GM18858 (cell line): ENCODE measurements around the gene RRP15.

ENCODE experiments used
- ATAC-seq: cut with Tn5 transposase; IDR thresholded peaks from one replicate; pipeline ENCODE4 v1.9.1; 2021; ENCODE audit not compliant: unreplicated experiment

RRP15 gene

GRCh38 chr1:218336328-218336727 lies 51.2 kb downstream of the RRP15 start:
- no peak for ATAC-seq

GRCh38 chr1:218339267-218339831 lies 54.3 kb downstream of the RRP15 start:
- ATAC-seq: no peak

GRCh38 chr1:218341325-218341724 lies 56.2 kb downstream of the RRP15 start:
- no peak for ATAC-seq

GRCh38 chr1:218342091-218342490 lies 57.0 kb downstream of the RRP15 start:
- ATAC-seq: no peak

- peak; percentile 36 for ATAC-seq
Observed at GRCh38 chr1:218344814-218345672, 60.0 kb downstream of the RRP15 start, which contains the start of gene TGFB2. TSS of gene TGFB2 (plus strand) at chr1:218345336. CDS start at chr1:218346702, 1,366 bp downstream.

- ATAC-seq: peak; percentile 49
Observed at GRCh38 chr1:218345673-218346390, 60.7 kb downstream of the RRP15 start.

- no peak for ATAC-seq
Observed at GRCh38 chr1:218346391-218347204, 61.5 kb downstream of the RRP15 start.

GRCh38 chr1:218347336-218347722 lies 62.2 kb downstream of the RRP15 start:
- no peak for ATAC-seq

GRCh38 chr1:218347723-218348627 lies 62.9 kb downstream of the RRP15 start:
- no peak for ATAC-seq

GRCh38 chr1:218348628-218349071 lies 63.6 kb downstream of the RRP15 start:
- no peak for ATAC-seq

GRCh38 chr1:218349348-218350034 lies 64.4 kb downstream of the RRP15 start:
- no peak for ATAC-seq

- no peak for ATAC-seq
Observed at GRCh38 chr1:218350035-218350525, 65.0 kb downstream of the RRP15 start.

GRCh38 chr1:218350801-218351266 lies 65.7 kb downstream of the RRP15 start:
- no peak for ATAC-seq

GRCh38 chr1:218351391-218352074 lies 66.4 kb downstream of the RRP15 start:
- ATAC-seq: peak; percentile 54

GRCh38 chr1:218352075-218352438 lies 67.0 kb downstream of the RRP15 start:
- no peak for ATAC-seq

GRCh38 chr1:218353656-218354055 lies 68.6 kb downstream of the RRP15 start:
- ATAC-seq: no peak

GRCh38 chr1:218355278-218355677 lies 70.2 kb downstream of the RRP15 start:
- ATAC-seq: no peak

- ATAC-seq: no peak
Observed at GRCh38 chr1:218357211-218357892, 72.3 kb downstream of the RRP15 start.
